Renal cortex interstitium (tissue), 11 donors: Measurements from ENCODE around the gene PCDHB4. TPM values are rescaled to one million over a fixed set of nuclear protein-coding genes. Genes with fewer than 3 reads are reported as not detected.
"Not testable (repeated sequence)": the region's sequence is repeated elsewhere in the genome, so short reads cannot be mapped to it uniquely, and the experiment has no call there.

ENCODE experiments used
- DNase-seq, 11 donors: peaks; one replicate each; pipeline ENCODE4 v3.0.0-alpha.2; 2013; ENCODE audit warnings: low read depth in 9 of 11, low spot score in 4 of 11; ENCODE audit errors: extremely low read depth in 1 of 11
- polyA plus RNA-seq, 3 donors: library from polyadenylated mRNA; unstranded; fragments of 120-200 nt; gene quantifications; one replicate each; pipeline ENCODE4 v1.2.1, GENCODE V29; 2013; ENCODE audit not compliant: insufficient read length in 3 of 3

The PCDHB4 gene
- polyA plus RNA-seq, 3 donors, result 1.2 to 2.6 (median 1.7) TPM

GRCh38 chr5:141135030-141135717 is 13.6 kb downstream of the PCDHB4 start, which contains the start of gene PCDHB5:
Gene PCDHB5 (plus strand): TSS chr5:141135206. CDS start chr5:141135435, 229 bp downstream.
- peak in 1 of 11 donors; percentile 31 for DNase-seq

DNA sequence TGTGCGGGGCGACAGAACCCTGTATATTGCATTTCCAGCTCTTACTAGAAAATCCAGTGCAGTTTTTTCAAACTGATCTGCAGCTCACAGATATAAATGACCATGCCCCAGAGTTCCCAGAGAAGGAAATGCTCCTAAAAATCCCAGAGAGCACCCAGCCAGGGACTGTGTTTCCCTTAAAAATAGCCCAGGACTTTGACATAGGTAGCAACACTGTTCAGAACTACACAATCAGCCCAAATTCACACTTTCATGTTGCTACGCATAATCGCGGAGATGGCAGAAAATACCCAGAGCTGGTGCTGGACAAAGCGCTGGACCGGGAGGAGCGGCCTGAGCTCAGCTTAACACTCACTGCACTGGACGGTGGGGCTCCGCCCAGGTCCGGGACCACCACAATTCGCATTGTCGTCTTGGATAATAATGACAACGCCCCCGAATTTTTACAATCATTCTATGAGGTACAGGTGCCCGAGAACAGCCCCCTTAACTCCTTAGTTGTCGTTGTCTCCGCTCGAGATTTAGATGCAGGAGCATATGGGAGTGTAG is 14.2 kb downstream of the PCDHB4 start:
- DNase-seq, result no peak

DNA sequence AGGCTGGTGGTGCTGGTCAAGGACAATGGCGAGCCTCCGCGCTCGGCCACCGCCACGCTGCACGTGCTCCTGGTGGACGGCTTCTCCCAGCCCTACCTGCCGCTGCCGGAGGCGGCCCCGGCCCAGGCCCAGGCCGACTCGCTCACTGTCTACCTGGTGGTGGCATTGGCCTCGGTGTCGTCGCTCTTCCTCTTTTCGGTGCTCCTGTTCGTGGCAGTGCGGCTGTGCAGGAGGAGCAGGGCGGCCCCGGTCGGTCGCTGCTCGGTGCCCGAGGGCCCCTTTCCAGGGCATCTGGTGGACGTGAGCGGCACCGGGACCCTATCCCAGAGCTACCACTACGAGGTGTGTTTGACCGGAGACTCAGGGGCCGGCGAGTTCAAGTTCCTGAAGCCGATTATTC is 15.7 kb downstream of the PCDHB4 start:
- DNase-seq, result not testable (repeated sequence)

GRCh38 chr5:141149812-141150211 is 28.2 kb downstream of the PCDHB4 start, which contains the start of gene PCDHB6:
Gene PCDHB6 (plus strand): TSS chr5:141150057. CDS start chr5:141150258, 201 bp downstream.
- DNase-seq, result peak in 2 of 11 donors; percentile 9 to 39

DNA sequence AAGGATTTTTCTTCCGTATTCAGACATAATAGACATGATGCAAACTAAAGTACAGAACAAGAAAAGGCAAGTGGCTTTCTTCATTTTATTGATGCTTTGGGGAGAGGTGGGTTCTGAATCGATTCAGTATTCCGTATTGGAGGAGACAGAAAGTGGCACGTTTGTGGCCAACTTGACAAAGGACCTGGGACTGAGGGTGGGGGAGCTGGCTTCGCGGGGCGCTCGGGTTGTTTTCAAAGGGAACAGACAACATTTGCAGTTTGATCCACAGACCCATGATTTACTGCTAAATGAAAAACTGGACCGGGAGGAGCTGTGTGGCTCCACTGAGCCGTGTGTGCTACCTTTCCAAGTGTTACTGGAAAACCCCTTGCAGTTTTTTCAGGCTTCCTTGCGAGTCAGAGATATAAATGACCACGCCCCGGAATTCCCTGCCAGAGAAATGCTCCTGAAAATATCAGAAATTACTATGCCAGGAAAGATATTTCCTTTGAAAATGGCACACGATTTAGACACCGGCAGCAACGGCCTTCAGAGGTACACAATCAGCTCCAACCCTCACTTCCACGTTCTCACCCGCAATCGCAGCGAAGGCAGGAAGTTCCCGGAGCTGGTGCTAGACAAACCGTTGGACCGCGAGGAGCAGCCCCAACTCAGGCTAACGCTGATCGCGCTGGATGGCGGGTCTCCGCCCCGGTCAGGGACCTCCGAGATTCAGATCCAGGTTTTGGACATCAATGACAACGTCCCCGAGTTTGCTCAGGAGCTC is 28.8 kb downstream of the PCDHB4 start:
- no peak for DNase-seq

DNA sequence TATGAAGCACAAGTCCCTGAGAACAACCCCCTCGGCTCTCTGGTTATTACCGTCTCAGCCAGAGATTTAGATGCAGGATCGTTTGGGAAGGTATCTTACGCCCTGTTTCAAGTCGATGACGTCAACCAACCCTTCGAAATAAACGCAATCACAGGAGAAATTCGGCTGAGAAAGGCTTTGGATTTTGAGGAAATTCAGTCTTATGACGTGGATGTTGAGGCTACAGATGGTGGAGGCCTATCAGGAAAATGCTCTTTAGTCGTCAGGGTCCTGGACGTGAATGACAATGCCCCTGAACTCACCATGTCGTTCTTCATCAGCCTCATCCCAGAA is 29.3 kb downstream of the PCDHB4 start:
- DNase-seq, result no peak

DNA sequence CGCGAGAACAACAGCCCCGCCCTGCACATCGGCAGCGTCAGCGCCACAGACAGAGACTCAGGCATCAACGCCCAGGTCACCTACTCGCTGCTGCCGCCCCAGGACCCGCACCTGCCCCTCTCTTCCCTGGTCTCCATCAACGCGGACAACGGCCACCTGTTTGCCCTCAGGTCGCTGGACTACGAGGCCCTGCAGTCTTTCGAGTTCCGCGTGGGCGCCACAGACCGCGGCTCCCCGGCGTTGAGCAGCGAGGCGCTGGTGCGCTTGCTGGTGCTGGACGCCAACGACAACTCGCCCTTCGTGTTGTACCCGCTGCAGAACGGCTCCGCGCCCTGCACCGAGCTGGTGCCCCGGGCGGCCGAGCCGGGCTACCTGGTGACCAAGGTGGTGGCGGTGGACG is 30.0 kb downstream of the PCDHB4 start:
- DNase-seq, result not testable (repeated sequence)

DNA sequence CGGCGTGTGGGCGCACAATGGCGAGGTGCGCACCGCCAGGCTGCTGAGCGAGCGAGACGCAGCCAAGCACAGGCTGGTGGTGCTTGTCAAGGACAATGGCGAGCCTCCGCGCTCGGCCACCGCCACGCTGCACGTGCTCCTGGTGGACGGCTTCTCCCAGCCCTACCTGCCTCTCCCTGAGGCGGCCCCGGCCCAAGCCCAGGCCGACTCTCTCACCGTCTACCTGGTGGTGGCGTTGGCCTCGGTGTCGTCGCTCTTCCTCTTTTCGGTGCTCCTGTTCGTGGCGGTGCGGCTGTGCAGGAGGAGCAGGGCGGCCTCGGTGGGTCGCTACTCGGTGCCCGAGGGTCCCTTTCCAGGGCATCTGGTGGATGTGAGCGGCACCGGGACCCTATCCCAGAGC is 30.5 kb downstream of the PCDHB4 start:
- not testable (repeated sequence) for DNase-seq

GRCh38 chr5:141155540-141156374 is 34.1 kb downstream of the PCDHB4 start:
- no peak for DNase-seq

DNA sequence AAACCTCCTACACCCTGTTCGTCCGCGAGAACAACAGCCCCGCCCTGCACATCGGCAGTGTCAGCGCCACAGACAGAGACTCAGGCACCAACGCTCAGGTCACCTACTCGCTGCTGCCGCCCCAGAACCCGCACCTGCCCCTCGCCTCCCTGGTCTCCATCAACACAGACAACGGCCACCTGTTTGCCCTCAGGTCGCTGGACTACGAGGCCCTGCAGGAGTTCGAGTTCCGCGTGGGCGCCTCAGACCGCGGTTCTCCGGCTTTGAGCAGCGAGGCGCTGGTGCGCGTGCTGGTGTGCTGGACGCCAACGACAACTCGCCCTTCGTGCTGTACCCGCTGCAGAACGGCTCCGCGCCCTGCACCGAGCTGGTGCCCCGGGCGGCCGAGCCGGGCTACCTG is 35.7 kb downstream of the PCDHB4 start:
- DNase-seq, result not testable (repeated sequence)

DNA sequence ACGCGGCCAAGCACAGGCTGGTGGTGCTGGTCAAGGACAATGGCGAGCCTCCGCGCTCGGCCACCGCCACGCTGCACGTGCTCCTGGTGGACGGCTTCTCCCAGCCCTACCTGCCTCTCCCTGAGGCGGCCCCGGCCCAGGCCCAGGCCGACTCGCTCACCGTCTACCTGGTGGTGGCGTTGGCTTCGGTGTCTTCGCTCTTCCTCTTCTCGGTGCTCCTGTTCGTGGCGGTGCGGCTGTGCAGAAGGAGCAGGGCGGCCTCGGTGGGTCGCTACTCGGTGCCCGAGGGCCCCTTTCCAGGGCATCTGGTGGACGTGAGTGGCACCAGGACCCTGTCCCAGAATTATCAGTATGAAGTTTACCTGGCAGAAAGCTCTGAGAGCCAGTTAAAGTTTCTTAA is 36.3 kb downstream of the PCDHB4 start:
- DNase-seq, result not testable (repeated sequence)

- DNase-seq, result peak in 2 of 11 donors; percentile 23 to 50
These were observed 51.0 kb downstream of the PCDHB4 start, which contains the start of gene PCDHB7 for GRCh38 chr5:141172381-141173204. Gene PCDHB7 (plus strand): TSS chr5:141172644. CDS start chr5:141172836, 192 bp downstream.

DNA sequence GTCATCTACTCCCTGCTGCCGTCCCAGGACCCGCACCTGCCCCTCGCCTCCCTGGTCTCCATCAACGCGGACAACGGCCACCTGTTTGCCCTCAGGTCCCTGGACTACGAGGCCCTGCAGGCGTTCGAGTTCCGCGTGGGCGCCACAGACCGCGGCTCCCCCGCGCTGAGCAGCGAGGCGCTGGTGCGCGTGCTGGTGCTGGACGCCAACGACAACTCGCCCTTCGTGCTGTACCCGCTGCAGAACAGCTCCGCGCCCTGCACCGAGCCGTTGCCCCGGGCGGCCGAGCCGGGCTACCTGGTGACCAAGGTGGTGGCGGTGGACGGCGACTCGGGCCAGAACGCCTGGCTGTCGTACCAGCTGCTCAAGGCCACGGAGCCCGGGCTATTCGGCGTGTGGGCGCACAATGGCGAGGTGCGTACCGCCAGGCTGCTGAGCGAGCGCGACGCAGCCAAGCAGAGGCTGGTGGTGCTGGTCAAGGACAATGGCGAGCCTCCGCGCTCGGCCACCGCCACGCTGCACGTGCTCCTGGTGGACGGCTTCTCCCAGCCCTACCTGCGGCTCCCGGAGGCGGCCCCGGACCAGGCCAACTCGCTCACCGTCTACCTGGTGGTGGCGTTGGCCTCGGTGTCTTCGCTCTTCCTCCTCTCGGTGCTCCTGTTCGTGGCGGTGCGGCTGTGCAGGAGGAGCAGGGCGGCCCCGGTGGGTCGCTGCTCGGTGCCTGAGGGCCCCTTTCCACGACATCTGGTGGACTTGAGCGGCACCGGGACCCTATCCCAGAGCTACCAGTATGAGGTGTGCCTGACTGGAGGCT is 52.9 kb downstream of the PCDHB4 start:
- not testable (repeated sequence) for DNase-seq

Other genes with a start within 250 kb of the PCDHB4 start
- under 1 TPM in 2 of 3 donors, not detected in 1; 0.11 to 0.12 TPM for gene PCDHA12, start 246.5 kb upstream of the PCDHB4 start, polyA plus RNA-seq
- not detected for gene PCDHA13, start 239.7 kb upstream of the PCDHB4 start, polyA plus RNA-seq
- under 1 TPM; 0.09 to 0.17 (median 0.09) TPM for gene PCDHAC1, start 195.5 kb upstream of the PCDHB4 start, polyA plus RNA-seq
- under 1 TPM; 0.52 to 0.65 (median 0.64) TPM for gene PCDHAC2, start 155.3 kb upstream of the PCDHB4 start, polyA plus RNA-seq
- under 1 TPM; 0.04 to 0.12 (median 0.12) TPM for gene PCDHB1, start 70.4 kb upstream of the PCDHB4 start, polyA plus RNA-seq
- gene PCDHB2, start 27.2 kb upstream of the PCDHB4 start, polyA plus RNA-seq, result 10 to 100 TPM in 1 of 3 donors, 1 to 10 TPM in 2; 4.9 to 11.5 (median 5.1) TPM
- 1 to 10 TPM; 3.3 to 3.9 (median 3.5) TPM for gene PCDHB3, start 21.3 kb upstream of the PCDHB4 start, polyA plus RNA-seq
- 1 to 10 TPM; 6.0 to 9.0 (median 8.5) TPM for gene PCDHB5, start 13.4 kb downstream of the PCDHB4 start, polyA plus RNA-seq
- 1 to 10 TPM; 2.4 to 3.2 (median 3.0) TPM for gene PCDHB6, start 28.2 kb downstream of the PCDHB4 start, polyA plus RNA-seq
- gene PCDHB7, start 50.8 kb downstream of the PCDHB4 start, polyA plus RNA-seq, result 1 to 10 TPM; 4.0 to 4.4 (median 4.2) TPM
- gene PCDHB8, start 56.0 kb downstream of the PCDHB4 start, polyA plus RNA-seq, result 1 to 10 TPM; 1.8 to 3.7 (median 2.4) TPM
- gene PCDHB16, start 60.6 kb downstream of the PCDHB4 start, polyA plus RNA-seq, result 1 to 10 TPM; 5.0 to 7.6 (median 5.1) TPM
- gene PCDHB9, start 65.3 kb downstream of the PCDHB4 start, polyA plus RNA-seq, result 1 to 10 TPM; 4.1 to 4.4 (median 4.3) TPM
- 1 to 10 TPM; 4.8 to 7.5 (median 6.8) TPM for gene PCDHB10, start 70.5 kb downstream of the PCDHB4 start, polyA plus RNA-seq
- 1 to 10 TPM; 4.0 to 6.3 (median 4.7) TPM for gene PCDHB11, start 77.8 kb downstream of the PCDHB4 start, polyA plus RNA-seq
- gene PCDHB12, start 86.9 kb downstream of the PCDHB4 start, polyA plus RNA-seq, result 1 to 10 TPM; 4.6 to 5.1 (median 5.0) TPM
- gene PCDHB13, start 92.1 kb downstream of the PCDHB4 start, polyA plus RNA-seq, result 1 to 10 TPM; 6.9 to 7.9 (median 7.2) TPM
- gene PCDHB14, start 101.5 kb downstream of the PCDHB4 start, polyA plus RNA-seq, result 10 to 100 TPM in 2 of 3 donors, 1 to 10 TPM in 1; 9.5 to 11.6 (median 10.6) TPM
- 10 to 100 TPM; 13.2 to 15.0 (median 14.9) TPM for gene PCDHB15, start 123.6 kb downstream of the PCDHB4 start, polyA plus RNA-seq
- gene SLC25A2, start 182.2 kb downstream of the PCDHB4 start, polyA plus RNA-seq, result under 1 TPM in 2 of 3 donors, not detected in 1; 0.14 to 0.35 TPM
- 100 to 1,000 TPM; 134 to 184 (median 157) TPM for gene TAF7, start 199.0 kb downstream of the PCDHB4 start, polyA plus RNA-seq
- gene PCDHGA1, start 208.7 kb downstream of the PCDHB4 start, polyA plus RNA-seq, result 1 to 10 TPM in 2 of 3 donors, under 1 TPM in 1; 0.92 to 1.2 (median 1.0) TPM
- 1 to 10 TPM; 6.0 to 7.9 (median 6.1) TPM for gene PCDHGA2, start 216.9 kb downstream of the PCDHB4 start, polyA plus RNA-seq
- gene PCDHGA3, start 222.0 kb downstream of the PCDHB4 start, polyA plus RNA-seq, result 1 to 10 TPM; 3.1 to 4.2 (median 3.6) TPM
- gene PCDHGB1, start 228.3 kb downstream of the PCDHB4 start, polyA plus RNA-seq, result 1 to 10 TPM; 1.5 to 2.5 (median 2.2) TPM
- 1 to 10 TPM; 2.0 to 3.4 (median 2.2) TPM for gene PCDHGA4, start 233.2 kb downstream of the PCDHB4 start, polyA plus RNA-seq
- gene PCDHGB2, start 238.2 kb downstream of the PCDHB4 start, polyA plus RNA-seq, result 1 to 10 TPM; 3.5 to 4.3 (median 3.8) TPM
- gene PCDHGA5, start 242.3 kb downstream of the PCDHB4 start, polyA plus RNA-seq, result 1 to 10 TPM; 2.1 to 2.7 (median 2.6) TPM
- 1 to 10 TPM; 2.1 to 2.5 (median 2.5) TPM for gene PCDHGB3, start 248.4 kb downstream of the PCDHB4 start, polyA plus RNA-seq